Globus pallidus (tissue), 1 donor: ENCODE measurements around the gene KAT6B.
"Not testable (repeated sequence)": the region's sequence is repeated elsewhere in the genome, so short reads cannot be mapped to it uniquely, and the experiment has no call there.

ENCODE experiments used
- DNase-seq: peaks from one replicate; pipeline ENCODE4 v3.0.0-alpha.2; 2015; ENCODE audit warnings: low spot score

KAT6B gene

DNA sequence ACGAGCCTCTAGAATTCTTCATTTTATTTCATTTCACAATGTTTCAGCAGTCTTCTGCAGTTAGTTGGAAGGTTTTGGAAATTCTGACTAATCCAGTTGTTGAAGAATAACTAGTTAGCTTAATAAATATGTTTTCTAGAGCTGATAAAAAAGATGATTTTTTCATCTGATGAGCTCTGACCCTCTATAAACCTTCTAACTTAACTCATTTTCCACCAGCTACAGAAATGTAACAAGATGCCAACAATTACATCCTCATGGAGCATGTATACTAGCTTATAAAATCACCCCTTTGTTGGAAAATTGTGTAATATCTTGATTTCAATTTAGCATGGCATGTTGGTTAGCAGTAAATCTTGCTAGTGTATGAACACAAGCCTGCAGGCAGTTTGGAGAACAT, 33.1 kb downstream of the KAT6B start:
- no peak for DNase-seq

DNA sequence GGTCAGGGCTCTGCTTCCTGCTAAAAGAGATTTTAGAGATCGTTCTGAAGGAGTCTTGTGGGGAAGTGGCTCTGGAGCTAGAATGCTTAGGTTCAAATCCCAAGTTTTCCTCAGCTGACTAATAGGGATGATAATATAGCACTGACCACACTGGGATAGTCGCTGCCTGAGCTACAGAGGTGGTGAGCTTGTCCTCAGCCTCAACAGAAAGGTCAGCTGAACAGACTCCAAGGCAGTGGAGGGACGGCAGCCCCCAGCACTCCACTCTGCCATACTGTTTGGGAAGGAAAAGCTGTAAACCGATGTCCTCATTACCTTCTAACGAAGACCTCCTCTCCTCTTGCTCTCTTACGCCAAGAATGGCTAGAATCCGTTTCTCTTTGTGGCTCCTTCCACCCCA, 36.2 kb downstream of the KAT6B start:
- no peak for DNase-seq

DNA sequence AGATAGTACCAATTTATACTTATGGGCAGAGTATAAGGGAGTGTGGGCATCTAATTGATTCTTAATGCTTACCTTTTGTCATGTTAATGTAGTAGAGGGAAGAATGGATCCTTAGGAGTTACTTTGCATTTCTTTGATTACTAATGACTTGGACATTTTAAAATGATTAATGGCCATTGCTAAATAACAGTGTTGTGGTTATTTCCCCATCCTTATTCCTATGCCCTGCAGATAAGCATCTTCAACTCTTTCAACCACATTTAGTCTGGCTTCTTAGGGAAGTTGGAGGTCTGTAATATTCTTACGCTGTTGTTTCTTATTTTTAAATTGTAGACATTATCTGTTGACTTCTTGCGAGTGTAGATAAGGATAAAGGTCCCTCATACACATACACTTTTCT, 37.2 kb downstream of the KAT6B start:
- no peak for DNase-seq

- no peak for DNase-seq
These were observed 41.0 kb downstream of the KAT6B start for GRCh38 chr10:74867351-74867750.

GRCh38 chr10:74868392-74868977, 42.1 kb downstream of the KAT6B start:
- no peak for DNase-seq

DNA sequence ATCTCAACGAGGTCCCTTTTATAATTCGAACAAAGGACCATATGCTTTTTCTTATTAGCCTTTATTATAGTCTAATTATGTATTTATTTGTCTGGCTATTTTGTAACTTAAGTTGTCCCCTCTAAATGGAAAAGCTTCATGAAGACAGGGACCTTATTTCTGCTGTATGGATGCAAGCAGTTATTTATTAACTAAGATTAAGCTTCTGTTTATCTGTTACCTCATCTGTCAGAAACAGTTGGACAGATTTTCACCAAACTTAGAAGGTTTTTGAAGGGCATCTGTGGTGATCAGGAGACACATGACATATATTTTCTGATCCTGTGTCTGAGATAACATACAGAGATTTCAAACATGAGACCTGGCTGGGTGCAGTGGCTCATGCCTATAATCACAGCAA, 43.2 kb downstream of the KAT6B start:
- DNase-seq: no peak

GRCh38 chr10:74870191-74870590, 43.8 kb downstream of the KAT6B start:
- no peak for DNase-seq

GRCh38 chr10:74871595-74872382, 45.4 kb downstream of the KAT6B start:
- no peak for DNase-seq

GRCh38 chr10:74873803-74874454, 47.5 kb downstream of the KAT6B start:
- no peak for DNase-seq

DNA sequence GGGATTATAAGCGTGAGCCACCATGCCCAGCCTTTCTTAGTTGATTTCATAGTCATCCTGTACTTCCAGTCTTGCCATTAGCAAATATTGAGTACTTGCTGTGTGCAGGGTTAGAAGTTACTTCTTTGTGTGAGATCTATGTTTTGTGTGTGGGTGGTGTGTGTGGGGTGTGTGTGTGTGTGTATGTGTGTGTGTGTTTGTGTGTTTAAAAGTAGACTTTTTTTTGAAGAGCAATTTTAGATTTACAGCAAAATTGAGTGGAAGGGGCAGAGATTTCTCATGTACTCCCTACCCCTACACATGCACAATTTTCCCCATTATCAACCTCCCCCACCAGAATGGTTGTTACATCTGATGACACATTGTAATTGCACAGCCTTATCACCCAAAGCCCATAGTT, 48.2 kb downstream of the KAT6B start:
- no peak for DNase-seq

DNA sequence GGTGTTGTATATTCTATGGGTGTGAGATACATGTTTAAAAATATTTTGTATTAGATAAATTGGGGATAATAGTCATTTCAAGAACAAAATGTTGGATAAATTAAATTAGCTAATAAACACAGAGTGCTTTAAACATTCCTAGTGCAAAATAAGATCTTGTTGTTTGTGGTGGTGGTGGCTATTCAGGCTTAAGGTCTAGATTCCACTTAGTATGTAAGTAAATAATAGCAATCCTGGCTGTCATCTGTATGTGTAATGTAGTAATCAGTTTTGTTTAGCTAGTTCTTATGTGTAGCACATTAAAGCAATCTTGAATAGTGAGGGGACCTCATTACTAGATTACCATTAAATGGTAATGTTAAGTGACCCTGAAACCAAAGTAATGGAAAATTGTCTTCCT, 48.7 kb downstream of the KAT6B start:
- DNase-seq: no peak

DNA sequence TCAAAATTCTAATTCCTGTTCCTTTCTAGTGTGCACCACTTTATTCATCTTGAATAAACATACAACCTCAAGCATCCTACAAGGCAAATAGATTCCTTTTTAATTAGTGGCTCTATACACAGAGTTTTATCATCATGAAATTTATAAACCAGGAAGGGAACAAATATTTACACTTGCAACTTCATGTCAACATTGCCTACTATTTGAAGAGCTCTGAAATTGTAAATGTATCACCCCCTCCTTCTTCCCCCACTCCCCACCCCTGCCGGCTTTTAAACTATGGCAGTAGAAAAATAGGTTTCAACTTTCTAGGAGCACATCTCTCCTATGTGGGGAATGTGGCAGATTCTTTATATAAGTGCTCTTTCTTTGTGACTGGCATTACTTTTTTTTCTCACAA, 49.6 kb downstream of the KAT6B start:
- no peak for DNase-seq

DNA sequence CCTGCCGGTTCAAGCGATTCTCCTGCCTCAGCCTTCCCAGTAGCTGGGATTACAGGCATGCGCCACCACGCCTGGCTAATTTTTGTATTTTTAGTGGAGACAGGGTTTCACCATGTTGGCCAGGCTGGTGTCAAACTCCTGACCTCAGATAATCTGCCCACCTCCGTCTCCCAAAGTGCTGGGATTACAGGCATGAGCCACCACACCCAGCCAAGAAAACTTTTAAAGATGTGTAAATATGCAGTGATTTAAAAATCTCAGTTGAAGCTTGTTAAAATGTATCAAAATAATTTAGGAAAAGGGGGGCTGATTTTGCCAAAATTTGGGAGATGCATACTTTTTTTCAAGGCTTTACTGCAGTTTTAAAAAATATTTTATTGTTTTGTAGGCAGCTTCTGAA, 50.7 kb downstream of the KAT6B start:
- DNase-seq: not testable (repeated sequence)

DNA sequence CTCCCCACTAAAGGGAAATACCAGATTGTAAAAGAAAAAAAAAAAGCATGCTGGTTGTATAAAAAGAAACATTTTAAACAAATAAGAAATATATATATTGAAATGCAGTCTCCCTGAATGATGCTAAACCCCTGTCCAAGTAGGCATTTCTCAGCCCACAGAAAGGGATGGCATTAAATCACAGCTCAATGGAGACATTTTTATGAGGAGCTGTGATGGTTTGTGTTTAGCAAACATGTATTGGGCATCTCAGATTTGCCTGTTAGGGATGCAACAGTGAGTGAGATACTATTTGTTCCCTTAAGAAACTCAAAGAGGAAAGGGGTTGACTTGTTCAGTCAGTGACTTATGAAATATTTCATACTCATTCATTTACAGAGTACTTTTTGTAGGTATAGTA, 51.5 kb downstream of the KAT6B start:
- no peak for DNase-seq

GRCh38 chr10:74880041-74880440, 53.6 kb downstream of the KAT6B start:
- no peak for DNase-seq

DNA sequence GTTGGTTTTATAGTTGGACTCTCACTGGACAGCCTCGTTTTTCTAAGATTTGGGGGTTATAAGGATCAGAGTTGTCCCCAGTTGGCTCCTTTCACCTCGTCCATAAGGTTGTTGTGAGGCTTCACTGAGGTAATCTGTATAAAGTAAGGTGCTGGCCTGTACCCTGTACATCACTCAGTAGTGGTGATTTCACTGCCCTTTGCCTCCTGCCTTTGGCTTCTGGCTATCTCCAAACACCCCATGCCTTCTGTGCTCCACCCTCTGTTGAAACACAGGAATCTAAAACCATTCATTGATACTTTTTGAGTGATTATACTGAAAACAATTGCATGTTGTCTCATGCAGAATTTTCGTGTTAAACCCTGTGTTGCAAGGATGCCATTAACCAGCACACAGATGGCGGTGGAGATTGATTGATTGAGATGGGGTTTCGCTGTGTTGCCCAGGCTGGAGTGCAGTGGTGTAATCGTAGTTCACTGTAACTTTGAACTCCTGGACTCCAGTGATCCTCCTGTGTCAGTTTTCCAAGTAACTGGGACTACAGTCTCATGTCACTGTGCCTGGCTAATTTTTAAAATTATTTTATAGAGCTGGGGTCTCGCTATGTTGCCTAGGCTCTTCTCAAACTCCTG, 55.0 kb downstream of the KAT6B start:
- no peak for DNase-seq

- DNase-seq: no peak
These were observed 56.0 kb downstream of the KAT6B start for GRCh38 chr10:74882427-74882826.

DNA sequence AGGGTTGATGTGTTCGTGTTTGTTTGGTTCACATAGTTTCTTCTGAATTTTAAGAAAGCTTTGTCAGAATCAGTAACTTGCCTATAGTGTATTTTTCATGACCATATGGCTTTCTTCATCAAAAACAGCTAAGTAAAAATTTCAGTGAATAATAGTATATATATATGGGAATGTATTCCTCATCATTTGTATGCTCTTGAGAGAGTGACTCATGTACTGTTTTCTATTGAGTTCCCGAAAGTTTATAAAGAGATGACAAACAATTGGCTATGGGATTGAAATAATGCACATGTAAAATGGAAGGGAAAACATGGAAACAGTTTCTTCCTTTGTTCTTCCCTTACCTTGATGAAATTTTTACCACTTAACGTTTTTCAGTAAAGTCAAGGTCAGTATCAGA, 56.4 kb downstream of the KAT6B start:
- no peak for DNase-seq

GRCh38 chr10:74883428-74883827, 57.0 kb downstream of the KAT6B start:
- DNase-seq: no peak

DNA sequence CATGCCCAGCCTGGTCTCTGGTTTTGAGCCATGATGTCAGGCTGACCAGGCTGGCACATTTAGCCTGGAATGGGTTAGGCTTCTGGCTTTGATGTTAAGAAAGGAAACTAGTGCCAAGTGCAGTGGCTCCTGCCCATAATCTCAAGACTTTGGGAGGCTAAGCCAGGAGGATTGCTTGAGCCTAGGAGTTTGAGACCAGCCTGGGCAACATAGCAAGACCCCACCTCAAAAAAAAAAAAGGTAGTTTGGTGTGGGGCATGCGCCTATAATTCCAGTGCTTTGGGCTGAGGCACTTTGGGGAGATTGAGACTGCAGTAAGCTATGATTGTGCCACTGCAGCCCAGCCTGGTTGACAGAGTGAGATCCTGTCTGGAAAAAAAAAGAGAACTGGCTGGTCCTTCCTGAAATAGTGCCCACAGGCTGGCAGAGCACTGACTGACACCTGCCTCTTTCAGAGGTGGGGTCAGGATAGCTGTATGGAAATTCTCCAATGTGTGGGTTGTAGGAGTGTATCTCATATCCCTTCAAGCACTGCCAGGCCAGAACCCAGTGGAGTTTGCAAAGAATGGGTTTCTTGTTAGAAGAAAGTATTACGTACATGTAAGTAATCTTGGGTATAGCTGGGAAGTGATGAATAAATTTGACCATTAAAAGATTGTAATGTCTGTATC, 61.3 kb downstream of the KAT6B start:
- DNase-seq: no peak

DNA sequence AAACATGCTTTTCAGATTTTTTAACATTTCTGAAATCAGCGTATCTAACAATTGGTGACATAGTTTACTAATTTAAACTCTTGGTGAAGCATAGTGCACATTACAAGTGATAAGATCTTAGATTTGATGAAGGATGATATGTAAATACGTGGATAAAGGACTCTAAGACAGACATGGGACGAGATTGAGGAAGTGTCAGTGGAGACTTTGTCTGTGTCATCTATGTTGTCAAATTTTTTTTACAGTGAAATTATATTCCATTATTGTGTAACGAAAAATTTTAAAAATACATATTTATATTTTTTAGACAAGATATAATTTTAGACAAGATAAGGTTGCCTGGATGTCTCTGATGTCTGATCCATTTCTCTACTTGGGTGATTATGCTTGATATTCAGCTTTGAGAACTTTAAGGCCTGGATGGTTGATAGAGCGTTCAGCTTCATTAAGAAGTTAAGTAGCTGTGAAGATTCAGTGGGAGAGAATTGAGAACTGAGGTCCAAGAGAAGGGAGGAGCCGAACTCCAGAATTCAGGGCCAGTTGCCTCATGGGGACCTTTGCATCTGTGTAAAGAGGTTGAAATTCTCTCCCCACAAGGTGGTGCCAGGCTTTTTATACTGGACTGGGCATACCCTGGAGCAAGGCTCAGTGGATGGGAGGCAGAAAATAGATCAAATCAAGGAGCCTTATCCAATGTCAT, 62.7 kb downstream of the KAT6B start:
- DNase-seq: peak; percentile 32

DNA sequence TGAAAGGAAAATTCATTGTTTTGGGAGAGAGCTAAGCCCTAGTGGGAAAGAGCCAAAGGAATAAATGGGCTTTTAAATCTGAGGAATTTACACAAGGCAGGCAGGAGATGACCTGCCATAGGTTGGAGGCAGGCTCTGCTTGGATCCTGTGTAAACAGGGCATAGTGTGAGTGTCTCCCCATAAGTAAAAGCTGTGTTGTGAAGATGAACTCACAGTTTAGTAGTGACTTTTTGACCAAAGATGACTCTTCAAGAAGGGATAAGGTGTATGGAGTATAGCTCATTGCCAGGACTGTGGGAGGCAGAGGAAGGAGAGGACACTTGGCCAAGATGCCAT, 63.2 kb downstream of the KAT6B start:
- DNase-seq: no peak
